Ovary (tissue), 3 donors: ENCODE measurements around the gene AGPS.

Experiments used
- EP300 ChIP-seq: sonication (generic); formaldehyde crosslinking; IDR thresholded peaks from one replicate; pipeline ENCODE4 v1.6.1; 2017; ENCODE audit warnings: antibody characterized with exemption
- POLR2A ChIP-seq: fragments of 450-650 bp; IDR thresholded peaks from one replicate; pipeline ENCODE4 v1.6.1; 2017; ENCODE audit warnings: antibody characterized with exemption, mild to moderate bottlenecking, moderate library complexity
- TF ChIP-seq, protein P1 (sequence below), 3 donors: fragments of 450-650 bp in 2 of 3; fragments of 200-600 bp in 1 of 3; IDR thresholded peaks; one replicate each; pipeline versions ENCODE4 v1.5.1 to v1.8.0; 2016 to 2022; ENCODE audit warnings: antibody characterized with exemption in 3 of 3, mild to moderate bottlenecking in 1 of 3
- donor health status: DM: no; HTN: no; CAD: no.

DNA sequence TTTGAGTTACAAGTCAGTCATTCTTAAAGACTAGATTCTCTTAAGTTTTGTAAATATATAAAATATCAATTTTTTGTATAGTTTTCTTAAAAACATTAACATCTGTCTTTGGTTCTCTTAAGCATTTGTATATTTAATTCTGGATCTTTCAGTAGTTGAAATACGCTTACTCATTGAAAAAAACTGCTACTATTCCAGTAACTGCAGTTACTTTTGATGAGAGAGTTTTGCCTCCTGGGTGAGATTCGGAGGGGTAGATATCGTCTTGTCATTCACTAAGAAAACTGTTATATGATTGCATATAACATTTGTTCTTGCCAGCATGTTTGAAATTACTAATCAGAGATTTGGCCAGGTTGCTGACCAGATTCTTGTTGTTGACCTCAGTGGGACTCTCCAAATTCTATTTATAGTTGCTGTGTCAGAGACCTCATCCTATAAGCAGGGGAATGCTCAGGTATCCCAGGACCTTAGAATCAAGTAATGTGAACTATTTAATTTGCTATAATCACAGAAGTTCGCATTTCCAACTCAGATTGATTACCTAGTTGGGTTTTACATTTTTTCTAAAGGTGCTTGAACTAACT, 7.9 kb downstream of the AGPS start:
- TF ChIP-seq, protein P1, sequence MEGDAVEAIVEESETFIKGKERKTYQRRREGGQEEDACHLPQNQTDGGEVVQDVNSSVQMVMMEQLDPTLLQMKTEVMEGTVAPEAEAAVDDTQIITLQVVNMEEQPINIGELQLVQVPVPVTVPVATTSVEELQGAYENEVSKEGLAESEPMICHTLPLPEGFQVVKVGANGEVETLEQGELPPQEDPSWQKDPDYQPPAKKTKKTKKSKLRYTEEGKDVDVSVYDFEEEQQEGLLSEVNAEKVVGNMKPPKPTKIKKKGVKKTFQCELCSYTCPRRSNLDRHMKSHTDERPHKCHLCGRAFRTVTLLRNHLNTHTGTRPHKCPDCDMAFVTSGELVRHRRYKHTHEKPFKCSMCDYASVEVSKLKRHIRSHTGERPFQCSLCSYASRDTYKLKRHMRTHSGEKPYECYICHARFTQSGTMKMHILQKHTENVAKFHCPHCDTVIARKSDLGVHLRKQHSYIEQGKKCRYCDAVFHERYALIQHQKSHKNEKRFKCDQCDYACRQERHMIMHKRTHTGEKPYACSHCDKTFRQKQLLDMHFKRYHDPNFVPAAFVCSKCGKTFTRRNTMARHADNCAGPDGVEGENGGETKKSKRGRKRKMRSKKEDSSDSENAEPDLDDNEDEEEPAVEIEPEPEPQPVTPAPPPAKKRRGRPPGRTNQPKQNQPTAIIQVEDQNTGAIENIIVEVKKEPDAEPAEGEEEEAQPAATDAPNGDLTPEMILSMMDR (IDR thresholded peaks at IDR 0.05): no peak
- TF ChIP-seq POLR2A: no peak
- TF ChIP-seq EP300: no peak
